HG03175 (cell line): ENCODE measurements around the gene ORMDL3.
"Not testable (repeated sequence)": the region's sequence is repeated elsewhere in the genome, so short reads cannot be mapped to it uniquely, and the experiment has no call there.

ENCODE experiments used
- ATAC-seq: cut with Tn5 transposase; IDR thresholded peaks from one replicate; pipeline ENCODE4 v1.9.1; 2021; ENCODE audit warnings: mild to moderate bottlenecking, moderate library complexity; ENCODE audit not compliant: unreplicated experiment

The ORMDL3 gene

DNA sequence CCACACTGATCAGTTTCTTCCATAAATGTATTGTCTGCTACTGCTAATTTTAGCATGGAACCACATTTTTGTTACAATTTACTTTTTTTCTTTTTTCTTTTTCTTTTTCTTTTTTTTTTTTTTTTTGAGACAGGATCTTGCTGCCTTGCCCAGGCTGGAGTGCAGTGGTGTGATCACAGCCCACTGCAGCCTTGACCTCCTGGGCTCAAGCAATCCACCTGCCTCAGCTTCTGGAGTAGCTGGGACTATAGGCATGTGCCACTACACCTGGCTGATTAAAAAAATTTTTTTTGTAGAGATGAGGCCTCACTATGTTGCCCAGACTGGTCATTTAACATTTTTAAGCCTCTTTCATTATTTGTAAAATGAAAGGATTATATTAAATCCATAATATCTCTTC, 40.3 kb downstream of the ORMDL3 start:
- no peak for ATAC-seq

DNA sequence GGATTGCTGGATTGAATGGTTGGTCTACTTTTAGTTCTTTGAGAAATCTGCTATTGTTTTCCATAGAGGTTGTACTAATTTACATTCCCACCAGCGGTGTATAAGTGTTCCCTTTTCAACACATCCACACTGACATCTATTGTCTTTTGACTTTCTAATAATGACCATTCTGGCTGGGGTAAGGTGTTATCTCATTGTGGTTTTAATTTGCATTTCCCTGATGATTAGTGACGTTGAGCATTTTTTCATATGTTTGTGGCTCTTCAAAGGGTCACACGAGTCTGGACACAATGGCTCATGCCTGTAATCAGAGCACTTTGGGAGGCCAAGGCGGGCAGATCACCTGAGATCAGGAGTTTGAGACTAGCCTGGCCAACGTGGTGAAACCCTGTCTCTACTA, 41.3 kb downstream of the ORMDL3 start:
- ATAC-seq: not testable (repeated sequence)

DNA sequence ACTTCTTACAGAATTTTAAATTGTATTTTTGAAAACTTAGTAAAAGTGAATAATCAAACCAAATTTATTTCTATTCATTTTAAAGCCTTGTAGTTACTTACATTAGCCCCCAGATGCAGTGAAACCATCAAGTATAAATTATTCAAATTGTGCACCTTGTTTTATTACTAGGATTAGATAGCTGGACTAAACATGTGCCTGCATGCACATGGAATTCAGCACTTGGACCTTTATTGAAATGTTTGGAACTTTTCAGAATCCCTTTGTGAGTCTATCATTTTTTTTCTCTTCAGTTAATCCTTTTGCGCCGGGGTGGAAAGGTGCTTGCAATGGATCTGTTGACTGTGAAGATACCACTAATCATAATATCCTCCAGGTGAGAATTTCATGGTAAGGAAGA, 54.6 kb downstream of the ORMDL3 start:
- ATAC-seq: no peak

DNA sequence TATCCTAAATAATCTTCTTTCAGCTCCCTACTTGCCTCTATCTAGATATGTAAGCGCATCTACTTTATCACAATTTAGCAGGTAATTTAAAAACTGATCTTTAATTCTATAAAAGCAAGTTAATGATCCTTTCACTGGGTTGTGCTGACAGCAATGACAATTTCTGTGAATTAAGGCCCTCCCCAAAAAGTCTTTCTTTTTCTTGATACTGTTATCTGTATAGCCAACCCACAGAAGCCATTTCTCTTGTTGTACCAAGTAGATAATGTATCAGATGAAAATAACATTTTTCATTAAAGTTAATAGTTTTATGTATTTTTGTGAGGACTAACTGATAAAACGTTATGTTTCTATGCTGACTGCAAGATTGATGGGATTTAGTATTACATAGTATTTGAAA, 55.6 kb downstream of the ORMDL3 start:
- ATAC-seq: no peak
